ENCODE measurements around the gene AP5M1. TPM values are rescaled to one million over a fixed set of nuclear protein-coding genes. Genes with fewer than 3 reads are reported as not detected.
"Not testable (repeated sequence)": the region's sequence is repeated elsewhere in the genome, so short reads cannot be mapped to it uniquely, and the experiment has no call there.

AP5M1 gene
- total RNA-seq, 1 donor from 2014 or later, result 49.1 TPM

DNA sequence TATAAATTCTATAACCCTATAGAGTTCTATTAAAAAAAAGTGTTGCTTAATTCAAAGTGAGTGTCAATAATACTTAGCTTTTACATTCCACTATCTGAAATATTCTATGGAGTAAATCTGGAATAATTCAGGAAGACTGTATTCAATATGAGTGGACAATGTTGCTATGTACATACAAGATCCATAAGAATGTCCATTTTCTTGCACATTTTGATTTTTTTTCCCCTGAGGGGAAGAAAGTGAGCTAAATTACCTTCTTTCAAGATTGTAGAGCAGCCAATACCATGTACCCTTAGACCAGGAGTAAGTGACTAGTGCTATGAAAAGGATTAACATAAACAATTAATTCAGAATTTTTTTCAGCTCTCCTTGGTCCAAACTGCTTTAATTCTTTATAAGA lies 25.5 kb upstream of the AP5M1 start:
- Histone ChIP-seq H3K4me1 (no peaks in the 10 kb centered on the region), H3K27ac (replicated peaks) (no peak overlapping the region), H3K9me3 (replicated peaks) (no peaks in the 10 kb centered on the region), H3K4me3 (no peak overlapping the region), H3K27me3 (ENCODE audit: low read depth) (no peaks in the 10 kb centered on the region), H3K36me3 (peaks cover 29% of the 10 kb centered on the region)
- TF ChIP-seq, protein P1, sequence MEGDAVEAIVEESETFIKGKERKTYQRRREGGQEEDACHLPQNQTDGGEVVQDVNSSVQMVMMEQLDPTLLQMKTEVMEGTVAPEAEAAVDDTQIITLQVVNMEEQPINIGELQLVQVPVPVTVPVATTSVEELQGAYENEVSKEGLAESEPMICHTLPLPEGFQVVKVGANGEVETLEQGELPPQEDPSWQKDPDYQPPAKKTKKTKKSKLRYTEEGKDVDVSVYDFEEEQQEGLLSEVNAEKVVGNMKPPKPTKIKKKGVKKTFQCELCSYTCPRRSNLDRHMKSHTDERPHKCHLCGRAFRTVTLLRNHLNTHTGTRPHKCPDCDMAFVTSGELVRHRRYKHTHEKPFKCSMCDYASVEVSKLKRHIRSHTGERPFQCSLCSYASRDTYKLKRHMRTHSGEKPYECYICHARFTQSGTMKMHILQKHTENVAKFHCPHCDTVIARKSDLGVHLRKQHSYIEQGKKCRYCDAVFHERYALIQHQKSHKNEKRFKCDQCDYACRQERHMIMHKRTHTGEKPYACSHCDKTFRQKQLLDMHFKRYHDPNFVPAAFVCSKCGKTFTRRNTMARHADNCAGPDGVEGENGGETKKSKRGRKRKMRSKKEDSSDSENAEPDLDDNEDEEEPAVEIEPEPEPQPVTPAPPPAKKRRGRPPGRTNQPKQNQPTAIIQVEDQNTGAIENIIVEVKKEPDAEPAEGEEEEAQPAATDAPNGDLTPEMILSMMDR (IDR thresholded peaks at IDR 0.05; ENCODE audit: borderline replicate concordance), result no peak
- intact Hi-C loops (cut with micrococcal nuclease), result no loop called here
- DNase-seq, result no peak

DNA sequence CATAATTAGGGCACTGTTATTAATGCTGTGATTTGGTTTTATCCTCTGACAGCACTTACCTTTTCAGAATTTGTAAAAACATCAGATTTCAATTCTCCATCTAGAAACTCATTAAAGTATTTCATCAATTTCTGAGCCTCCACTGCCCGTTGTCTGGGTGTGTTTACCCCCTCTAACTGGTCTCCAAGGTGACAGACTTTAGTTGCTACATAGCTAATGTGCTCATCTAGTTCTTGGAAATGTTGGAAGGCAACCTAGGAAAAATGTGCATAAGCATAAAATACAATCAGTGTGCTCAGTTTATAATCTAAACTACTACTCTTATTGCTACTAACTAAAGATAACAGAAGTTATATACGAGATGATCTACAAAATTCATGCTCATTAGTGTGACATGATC lies 24.7 kb upstream of the AP5M1 start:
- DNase-seq, result no peak
- Histone ChIP-seq H3K36me3 (peaks cover 22% of the 10 kb centered on the region), H3K9me3 (replicated peaks) (no peaks in the 10 kb centered on the region), H3K4me3 (no peak overlapping the region), H3K4me1 (no peaks in the 10 kb centered on the region), H3K27me3 (ENCODE audit: low read depth) (no peaks in the 10 kb centered on the region), H3K27ac (replicated peaks) (no peak overlapping the region)
- intact Hi-C loops (cut with micrococcal nuclease), result no loop called here
- TF ChIP-seq, protein P1 (IDR thresholded peaks at IDR 0.05; ENCODE audit: borderline replicate concordance), result no peak

DNA sequence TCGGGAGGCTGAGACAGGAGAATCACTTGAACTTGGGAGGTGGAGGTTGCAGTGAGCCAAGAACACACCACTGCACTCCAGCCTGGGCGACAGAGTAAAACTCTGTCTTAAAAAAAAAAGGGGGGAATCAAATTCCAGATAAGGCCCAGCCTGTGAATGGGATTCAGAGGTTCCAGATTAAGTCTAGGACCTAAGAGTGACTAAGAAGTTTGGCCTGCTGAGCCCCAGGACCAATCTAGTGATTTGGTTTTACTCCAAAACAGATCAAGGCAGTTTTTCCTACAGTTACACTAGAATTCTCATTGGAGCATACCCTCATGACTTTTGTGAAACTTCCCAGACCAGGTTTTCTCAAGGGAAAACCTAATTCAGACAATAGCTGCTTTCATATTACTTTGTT lies 22.8 kb upstream of the AP5M1 start:
- Histone ChIP-seq H3K9me3 (replicated peaks) (no peaks in the 10 kb centered on the region), H3K4me1 (peaks cover 4% of the 10 kb centered on the region), H3K36me3 (peaks cover 13% of the 10 kb centered on the region), H3K4me3 (no peak overlapping the region), H3K27ac (replicated peaks) (no peak overlapping the region), H3K27me3 (ENCODE audit: low read depth) (no peaks in the 10 kb centered on the region)
- intact Hi-C loops (cut with micrococcal nuclease), result no loop called here
- TF ChIP-seq, protein P1 (IDR thresholded peaks at IDR 0.05; ENCODE audit: borderline replicate concordance), result no peak
- DNase-seq, result no peak

DNA sequence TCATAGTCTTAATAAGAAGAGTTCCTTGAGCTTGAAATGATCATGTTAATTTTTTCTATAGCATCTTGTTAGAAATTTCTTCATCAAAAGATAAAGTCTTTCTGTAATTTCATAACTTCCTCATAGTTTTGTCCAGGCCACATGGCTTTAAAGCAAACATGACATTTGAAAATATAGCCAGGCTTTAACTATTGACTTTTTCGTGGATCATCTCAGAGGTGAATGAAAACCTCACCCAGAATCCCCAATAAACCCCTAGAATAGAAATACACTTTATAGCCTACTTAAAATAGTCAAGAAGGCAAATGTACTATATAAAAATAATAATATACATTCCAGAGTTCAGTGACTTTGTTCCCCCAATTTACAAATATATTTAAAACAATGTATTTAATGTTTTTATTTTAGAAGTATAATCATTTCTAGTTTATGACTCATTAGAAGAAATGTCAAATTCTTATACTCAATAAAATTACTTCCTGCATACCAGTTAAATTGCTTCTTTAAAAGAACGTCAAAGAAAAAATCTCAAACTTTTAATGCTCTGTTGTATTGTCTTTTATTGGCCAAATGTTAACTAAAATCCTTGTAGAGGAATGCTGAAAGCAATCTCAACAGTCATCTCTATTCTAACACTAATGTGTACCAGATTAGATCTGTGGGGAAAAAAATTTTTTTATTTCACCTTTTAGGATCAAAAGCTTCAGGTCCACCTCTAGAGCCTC lies 21.7 kb upstream of the AP5M1 start:
- intact Hi-C loops (cut with micrococcal nuclease), result no loop called here

DNA sequence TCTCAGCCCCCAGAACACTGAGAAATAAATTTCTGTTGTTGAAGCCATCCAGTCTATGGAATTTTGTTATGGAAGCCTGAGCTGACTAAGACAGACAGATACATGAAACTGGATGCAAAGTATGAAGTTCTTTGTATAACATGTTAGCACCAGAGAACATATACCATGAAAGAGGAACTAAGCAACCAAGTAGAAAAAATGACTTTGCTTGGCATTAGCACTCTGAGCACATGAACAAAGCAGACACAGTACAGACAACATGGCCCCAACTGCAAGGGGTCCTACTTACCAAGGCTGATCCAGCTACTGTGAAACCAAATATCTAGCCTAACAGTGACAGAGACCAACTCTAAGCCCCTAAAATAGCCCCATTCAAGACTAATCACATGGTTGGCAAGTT lies 13.9 kb upstream of the AP5M1 start:
- Histone ChIP-seq H3K9me3 (replicated peaks) (peaks cover 5% of the 10 kb centered on the region), H3K27ac (replicated peaks) (no peak overlapping the region), H3K4me1 (peaks cover 17% of the 10 kb centered on the region), H3K27me3 (ENCODE audit: low read depth) (no peaks in the 10 kb centered on the region), H3K4me3 (no peak overlapping the region), H3K36me3 (no peaks in the 10 kb centered on the region)
- TF ChIP-seq, protein P1 (IDR thresholded peaks at IDR 0.05; ENCODE audit: borderline replicate concordance), result no peak
- DNase-seq, result no peak
- intact Hi-C loops (cut with micrococcal nuclease), result no loop called here

More for the DNA sequence above, 21.7 kb upstream of the AP5M1 start:
- H3K27ac ChIP-seq (replicated peaks), result no peak overlapping the region
- H3K36me3 ChIP-seq, result peaks cover 4% of the 10 kb centered on the region
- TF ChIP-seq, protein P1 (IDR thresholded peaks at IDR 0.05; ENCODE audit: borderline replicate concordance), result no peak
- no peaks in the 10 kb centered on the region for H3K9me3 ChIP-seq (replicated peaks)
- no peak overlapping the region for H3K4me3 ChIP-seq
- H3K27me3 ChIP-seq (ENCODE audit: low read depth), result no peaks in the 10 kb centered on the region
- DNase-seq, result no peak
- peaks cover 15% of the 10 kb centered on the region for H3K4me1 ChIP-seq

DNA sequence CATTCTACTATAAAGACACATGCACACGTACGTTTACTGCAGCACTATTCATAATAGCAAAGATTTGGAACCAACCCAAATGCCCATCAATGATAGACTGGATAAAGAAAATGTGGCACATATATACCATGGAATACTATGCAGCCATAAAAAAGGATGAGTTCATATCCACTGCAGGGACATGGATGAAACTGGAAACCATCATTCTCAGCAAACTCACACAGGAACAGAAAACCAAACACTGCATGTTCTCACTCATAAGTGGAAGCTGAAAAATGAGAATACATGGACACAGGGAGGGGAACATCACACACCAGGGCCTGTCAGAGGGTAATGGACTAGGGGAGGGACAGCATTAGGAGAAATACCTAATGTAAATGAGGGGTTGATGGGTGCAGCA lies 10.6 kb upstream of the AP5M1 start:
- peaks cover 14% of the 10 kb centered on the region for H3K4me1 ChIP-seq
- H3K27me3 ChIP-seq (ENCODE audit: low read depth); DNase-seq; H3K9me3 ChIP-seq (replicated peaks); H3K36me3 ChIP-seq; H3K27ac ChIP-seq (replicated peaks); intact Hi-C loops (cut with micrococcal nuclease); H3K4me3 ChIP-seq: not testable (repeated sequence)
